HEK293 (cell line): ENCODE measurements around the gene NPC1.

Experiments
- CTCF ChIA-PET: fragments of 350-600 bp; formaldehyde crosslinking; extraction: SDS; loops from one replicate; lab custom pipeline; 2021; ENCODE audit warnings: antibody characterized with exemption; lab: Yijun Ruan, JAX
- POLR2A ChIA-PET: fragments of 300-600 bp; formaldehyde crosslinking; extraction: SDS; loops from one replicate; lab custom pipeline; 2020; ENCODE audit warnings: antibody characterized with exemption, inconsistent platforms; lab: Yijun Ruan, JAX
- H3K27ac ChIP-seq: fragments of 200-500 bp; sonication (Bioruptor generic); 2 replicates; pipeline ENCODE4 v1.5.1; 2014; ENCODE audit warnings: low read depth, low read length, control low read depth, inconsistent platforms; ENCODE audit errors: extremely low read depth
- H3K36me3 ChIP-seq, 2 experiments: fragments of 200-500 bp in 1 of 2; sonication (Bioruptor generic) in 1 of 2; 1 replicate in 1 of 2; 2 replicates in 1 of 2; pipeline ENCODE4 v1.5.1; 2014 to 2017; ENCODE audit warnings: inconsistent platforms in 2 of 2, low read length in 2 of 2; ENCODE audit not compliant: control insufficient read depth in 2 of 2, insufficient read depth in 1 of 2
- H3K4me1 ChIP-seq: fragments of 200-500 bp; sonication (Bioruptor generic); 2 replicates; pipeline ENCODE4 v1.5.1; 2014; ENCODE audit warnings: mild to moderate bottlenecking, low read length, inconsistent platforms; ENCODE audit not compliant: control insufficient read depth, insufficient read depth
- H3K4me3 ChIP-seq: 2 replicates; pipeline ENCODE4 v1.5.1; 2011; ENCODE audit warnings: low read depth, mild to moderate bottlenecking, control low read depth, low read length, moderate library complexity
- H3K9me3 ChIP-seq: fragments of 200-500 bp; sonication (Bioruptor generic); 2 replicates; pipeline ENCODE4 v1.5.1; 2014; ENCODE audit warnings: low read depth, low read length, inconsistent platforms; ENCODE audit not compliant: control insufficient read depth, insufficient read depth
- MZF1 ChIP-seq: fragments of 450-650 bp; formaldehyde crosslinking; IDR thresholded peaks from 2 replicates; pipeline ENCODE4 v1.5.1; 2017; ENCODE audit warnings: missing biosample characterization, missing genetic modification characterization, borderline replicate concordance
- TSHZ1 ChIP-seq: fragments of 450-650 bp; formaldehyde crosslinking; IDR thresholded peaks from 2 replicates; pipeline ENCODE4 v1.5.1; 2016; ENCODE audit warnings: missing biosample characterization, missing genetic modification characterization, borderline replicate concordance
- ZBTB17 ChIP-seq: fragments of 450-650 bp; formaldehyde crosslinking; IDR thresholded peaks from 2 replicates; pipeline ENCODE4 v1.5.1; 2016; ENCODE audit warnings: missing biosample characterization, missing genetic modification characterization
- ZBTB44 ChIP-seq: fragments of 450-650 bp; IDR thresholded peaks from 2 replicates; pipeline ENCODE4 v1.5.1; 2018; ENCODE audit warnings: missing biosample characterization, mild to moderate bottlenecking, missing genetic modification characterization
- ZNF148 ChIP-seq: fragments of 450-650 bp; formaldehyde crosslinking; IDR thresholded peaks from 2 replicates; pipeline ENCODE4 v1.5.0; 2017; ENCODE audit warnings: missing biosample characterization, missing genetic modification characterization, borderline replicate concordance
- ZNF157 ChIP-seq: fragments of 450-650 bp; formaldehyde crosslinking; IDR thresholded peaks from 2 replicates; pipeline ENCODE4 v1.5.1; 2016; ENCODE audit warnings: missing biosample characterization, missing genetic modification characterization
- ZNF335 ChIP-seq: fragments of 450-650 bp; formaldehyde crosslinking; conservative IDR thresholded peaks from 2 replicates; pipeline ENCODE4 v1.5.1; 2016; ENCODE audit warnings: missing biosample characterization, missing genetic modification characterization
- ZNF529 ChIP-seq: fragments of 450-650 bp; formaldehyde crosslinking; IDR thresholded peaks from 2 replicates; pipeline ENCODE4 v1.5.1; 2017; ENCODE audit warnings: missing genetic modification characterization, missing biosample characterization; ENCODE audit not compliant: insufficient replicate concordance
- ZNF664 ChIP-seq: fragments of 450-650 bp; formaldehyde crosslinking; IDR thresholded peaks from 2 replicates; pipeline ENCODE4 v1.5.1; 2016; ENCODE audit warnings: missing biosample characterization, missing genetic modification characterization
- ZNF830 ChIP-seq: fragments of 450-650 bp; IDR thresholded peaks from 2 replicates; pipeline ENCODE4 v1.5.0; 2018; ENCODE audit warnings: missing biosample characterization, missing genetic modification characterization, low read depth, mild to moderate bottlenecking, moderate library complexity
- ZNF843 ChIP-seq: fragments of 450-650 bp; formaldehyde crosslinking; IDR thresholded peaks from 2 replicates; pipeline ENCODE4 v1.5.1; 2016; ENCODE audit warnings: missing biosample characterization, missing genetic modification characterization
- TF ChIP-seq, protein P1 (sequence below): fragments of 450-650 bp; formaldehyde crosslinking; IDR thresholded peaks from 2 replicates; pipeline ENCODE4 v1.5.1; 2016; ENCODE audit warnings: missing biosample characterization, missing genetic modification characterization
- TF ChIP-seq, protein P2 (sequence below): fragments of 450-650 bp; IDR thresholded peaks from 2 replicates; pipeline ENCODE4 v1.5.1; 2018; ENCODE audit warnings: missing biosample characterization, missing genetic modification characterization

The NPC1 gene

GRCh38 chr18:23584019-23584983 lies 2.0 kb downstream of the NPC1 start:
- no peaks in the 10 kb centered on the region for H3K9me3 ChIP-seq
- ChIA-PET POLR2A (interaction anchor here (1.5 kb wide), 1 partner anchor 10 kb away, joined by 3 read pairs; no protein-coding TSS in a partner anchor), CTCF (interaction anchor here (0.6 to 3.4 kb wide), 3 partner anchors 10 to 504 kb away, joined by 3 to 23 read pairs (median 3); no protein-coding TSS in a partner anchor)
- no peak overlapping the region for H3K4me3 ChIP-seq
- H3K36me3 ChIP-seq = peaks cover 0 to 3% of the 10 kb centered on the region in 2 experiments; a peak in 1 of 3 replicates
- H3K27ac ChIP-seq = no peak overlapping the region
- TF ChIP-seq TSHZ1 = no peak
- TF ChIP-seq, protein P1, sequence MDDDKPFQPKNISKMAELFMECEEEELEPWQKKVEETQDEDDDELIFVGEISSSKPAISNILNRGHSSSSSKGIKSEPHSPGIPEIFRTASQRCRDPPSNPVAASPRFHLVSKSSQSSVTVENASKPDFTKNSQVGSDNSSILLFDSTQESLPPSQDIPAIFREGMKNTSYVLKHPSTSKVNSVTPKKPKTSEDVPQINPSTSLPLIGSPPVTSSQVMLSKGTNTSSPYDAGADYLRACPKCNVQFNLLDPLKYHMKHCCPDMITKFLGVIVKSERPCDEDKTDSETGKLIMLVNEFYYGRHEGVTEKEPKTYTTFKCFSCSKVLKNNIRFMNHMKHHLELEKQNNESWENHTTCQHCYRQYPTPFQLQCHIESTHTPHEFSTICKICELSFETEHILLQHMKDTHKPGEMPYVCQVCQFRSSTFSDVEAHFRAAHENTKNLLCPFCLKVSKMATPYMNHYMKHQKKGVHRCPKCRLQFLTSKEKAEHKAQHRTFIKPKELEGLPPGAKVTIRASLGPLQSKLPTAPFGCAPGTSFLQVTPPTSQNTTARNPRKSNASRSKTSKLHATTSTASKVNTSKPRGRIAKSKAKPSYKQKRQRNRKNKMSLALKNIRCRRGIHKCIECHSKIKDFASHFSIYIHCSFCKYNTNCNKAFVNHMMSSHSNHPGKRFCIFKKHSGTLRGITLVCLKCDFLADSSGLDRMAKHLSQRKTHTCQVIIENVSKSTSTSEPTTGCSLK (tag by site-specific recombination) = 0 out of 2 replicates have a peak, but pooled peaks have one; percentile 43
- no peak for TF ChIP-seq ZBTB44 (tag by site-specific recombination)
- peaks cover 19% of the 10 kb centered on the region for H3K4me1 ChIP-seq

DNA sequence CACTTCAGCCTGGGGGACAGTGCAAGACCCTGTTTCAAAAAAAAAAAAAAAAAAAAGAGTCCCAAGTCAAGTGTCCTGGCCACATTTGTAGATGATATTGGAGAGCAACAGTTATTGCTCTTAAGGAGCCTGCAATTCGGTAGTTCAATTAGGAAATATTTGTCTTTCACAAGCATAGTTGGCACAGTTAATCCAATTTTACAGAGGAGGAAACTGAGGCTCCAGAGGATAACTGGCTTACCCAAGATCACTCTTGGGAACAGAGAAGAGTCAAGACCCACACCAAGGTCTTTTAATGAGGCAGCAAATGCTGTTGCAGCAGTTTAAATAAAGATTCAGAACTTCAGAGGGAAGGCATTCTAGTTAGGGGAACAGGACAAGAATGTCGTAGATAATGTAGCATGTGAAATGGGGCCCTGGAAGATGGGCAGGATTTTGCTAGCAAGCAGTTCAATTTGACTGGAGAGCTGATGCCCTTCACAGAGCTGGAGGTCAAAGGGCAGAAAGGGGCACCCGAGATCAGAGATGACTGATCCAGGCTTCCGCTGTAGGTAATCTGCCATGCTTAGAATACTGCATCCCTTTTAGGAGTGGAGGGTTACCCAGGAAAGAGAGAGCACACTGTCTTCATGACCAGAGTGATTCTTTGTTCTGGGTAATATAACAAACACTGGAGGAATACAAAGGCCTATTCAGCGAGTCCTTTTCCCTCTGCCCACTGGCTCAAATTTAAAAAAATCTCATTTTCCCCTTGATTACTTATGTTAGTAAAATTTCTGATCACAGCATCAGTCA lies 3.0 kb downstream of the NPC1 start:
- H3K4me1 ChIP-seq = peaks cover 19% of the 10 kb centered on the region
- POLR2A ChIA-PET = interaction anchor here (0.6 kb wide), 1 partner anchor 791 kb away, joined by 7 read pairs; no protein-coding TSS in a partner anchor
- no peaks in the 10 kb centered on the region for H3K9me3 ChIP-seq
- H3K36me3 ChIP-seq = peaks cover 0 to 4% of the 10 kb centered on the region in 2 experiments; a peak in 1 of 3 replicates
- no peak overlapping the region for H3K27ac ChIP-seq
- CTCF ChIA-PET = interaction anchor here (3.4 kb wide), 1 partner anchor 67 kb away, joined by 23 read pairs; no protein-coding TSS in a partner anchor
- TF ChIP-seq ZBTB17 (tag by site-specific recombination) (no peak), ZNF148 (tag by site-specific recombination) (no peak), ZNF664 (tag by site-specific recombination) (no peak), ZNF830 (tag by site-specific recombination) (no peak), ZNF335 (no peak), ZNF843 (tag by site-specific recombination) (no peak), MZF1 (tag by site-specific recombination) (no peak), ZNF157 (no peak), ZNF529 (no peak)
- TF ChIP-seq, protein P2, sequence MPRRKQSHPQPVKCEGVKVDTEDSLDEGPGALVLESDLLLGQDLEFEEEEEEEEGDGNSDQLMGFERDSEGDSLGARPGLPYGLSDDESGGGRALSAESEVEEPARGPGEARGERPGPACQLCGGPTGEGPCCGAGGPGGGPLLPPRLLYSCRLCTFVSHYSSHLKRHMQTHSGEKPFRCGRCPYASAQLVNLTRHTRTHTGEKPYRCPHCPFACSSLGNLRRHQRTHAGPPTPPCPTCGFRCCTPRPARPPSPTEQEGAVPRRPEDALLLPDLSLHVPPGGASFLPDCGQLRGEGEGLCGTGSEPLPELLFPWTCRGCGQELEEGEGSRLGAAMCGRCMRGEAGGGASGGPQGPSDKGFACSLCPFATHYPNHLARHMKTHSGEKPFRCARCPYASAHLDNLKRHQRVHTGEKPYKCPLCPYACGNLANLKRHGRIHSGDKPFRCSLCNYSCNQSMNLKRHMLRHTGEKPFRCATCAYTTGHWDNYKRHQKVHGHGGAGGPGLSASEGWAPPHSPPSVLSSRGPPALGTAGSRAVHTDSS (tag by site-specific recombination) = no peak
- no peak overlapping the region for H3K4me3 ChIP-seq
